SK-N-MC (cell line): ENCODE data around the gene ACTL7A.

Experiments
- DNase-seq: peaks from one replicate; pipeline ENCODE4 v3.0.0-alpha.2; 2011; ENCODE audit warnings: low read depth, low spot score
- H3K27ac ChIP-seq: fragments of 200-600 bp; sonication (generic); 2 replicates; pipeline ENCODE4 v1.5.1; 2016; ENCODE audit warnings: mixed run types
- H3K36me3 ChIP-seq: fragments of 200-600 bp; sonication (generic); 2 replicates; pipeline ENCODE4 v1.6.1; 2017; ENCODE audit warnings: antibody characterized with exemption, low read length, mixed read lengths; ENCODE audit not compliant: insufficient read depth
- H3K4me3 ChIP-seq: fragments of 200-600 bp; sonication (generic); 2 replicates; pipeline ENCODE4 v1.5.1; 2016
- H3K9ac ChIP-seq: fragments of 200-600 bp; sonication (generic); 2 replicates; pipeline ENCODE4 v1.8.0; 2017; ENCODE audit warnings: mixed run types, mixed read lengths; ENCODE audit not compliant: insufficient read length
- H3K9me3 ChIP-seq: fragments of 200-600 bp; sonication (generic); 2 replicates; pipeline ENCODE4 v1.6.1; 2017; ENCODE audit warnings: low read depth, mild to moderate bottlenecking, antibody characterized with exemption, low read length, moderate library complexity, mixed read lengths
- EZH2 ChIP-seq: fragments of 200-600 bp; sonication (generic); IDR thresholded peaks from one replicate; pipeline ENCODE4 v1.6.1; 2017; ENCODE audit warnings: antibody characterized with exemption
- FOXP2 ChIP-seq: optimal IDR thresholded peaks from 2 replicates; pipeline ENCODE3; 2011; ENCODE audit warnings: mild to moderate bottlenecking, moderate library complexity; ENCODE audit not compliant: insufficient read depth; ENCODE audit errors: extremely low read length, control extremely low read depth
- POLR2AphosphoS5 ChIP-seq: IDR thresholded peaks from 2 replicates; pipeline ENCODE4 v1.6.1; 2012; ENCODE audit warnings: mild to moderate bottlenecking, low read depth, low read length, borderline replicate concordance

Gene ACTL7A

GRCh38 chr9:108900176-108900575 is 38.1 kb downstream of the ACTL7A start:
- no peak overlapping the region for H3K9ac ChIP-seq
- H3K27ac ChIP-seq, result no peak overlapping the region
- no peak for DNase-seq
- peaks cover 74% of the 10 kb centered on the region for H3K36me3 ChIP-seq
- H3K4me3 ChIP-seq, result no peak overlapping the region
- no peaks in the 10 kb centered on the region for H3K9me3 ChIP-seq
- TF ChIP-seq POLR2AphosphoS5 (no peak), EZH2 (no peak), FOXP2 (no peak)

GRCh38 chr9:108903420-108904103 is 41.5 kb downstream of the ACTL7A start:
- Histone ChIP-seq H3K4me3 (no peak overlapping the region), H3K9me3 (no peaks in the 10 kb centered on the region), H3K9ac (no peak overlapping the region), H3K36me3 (peaks cover 71% of the 10 kb centered on the region), H3K27ac (no peak overlapping the region)
- TF ChIP-seq FOXP2 (no peak), POLR2AphosphoS5 (no peak), EZH2 (no peak)
- DNase-seq, result no peak

- Histone ChIP-seq H3K4me3 (no peak overlapping the region), H3K27ac (no peak overlapping the region), H3K36me3 (peaks cover 73% of the 10 kb centered on the region), H3K9me3 (no peaks in the 10 kb centered on the region), H3K9ac (no peak overlapping the region)
- no peak for TF ChIP-seq FOXP2
- TF ChIP-seq EZH2, result no peak
- TF ChIP-seq POLR2AphosphoS5, result no peak
- no peak for DNase-seq
These were observed 42.1 kb downstream of the ACTL7A start for GRCh38 chr9:108904161-108904560.

- DNase-seq, result no peak
- no peak overlapping the region for H3K9ac ChIP-seq
- TF ChIP-seq POLR2AphosphoS5 (no peak), EZH2 (no peak)
- no peak overlapping the region for H3K27ac ChIP-seq
- no peaks in the 10 kb centered on the region for H3K9me3 ChIP-seq
- H3K36me3 ChIP-seq, result peaks cover 64% of the 10 kb centered on the region
- no peak overlapping the region for H3K4me3 ChIP-seq
These were observed 43.4 kb downstream of the ACTL7A start for GRCh38 chr9:108905494-108905893.

GRCh38 chr9:108910402-108910801 is 48.3 kb downstream of the ACTL7A start:
- H3K4me3 ChIP-seq, result no peak overlapping the region
- H3K9me3 ChIP-seq, result no peaks in the 10 kb centered on the region
- H3K27ac ChIP-seq, result no peak overlapping the region
- TF ChIP-seq FOXP2 (no peak), EZH2 (no peak), POLR2AphosphoS5 (no peak)
- no peak for DNase-seq
- peaks cover 59% of the 10 kb centered on the region for H3K36me3 ChIP-seq
- no peak overlapping the region for H3K9ac ChIP-seq

GRCh38 chr9:108910914-108911313 is 48.8 kb downstream of the ACTL7A start:
- TF ChIP-seq EZH2 (no peak), FOXP2 (no peak), POLR2AphosphoS5 (no peak)
- H3K4me3 ChIP-seq, result no peak overlapping the region
- H3K36me3 ChIP-seq, result peaks cover 59% of the 10 kb centered on the region
- no peak overlapping the region for H3K27ac ChIP-seq
- no peak for DNase-seq
- H3K9ac ChIP-seq, result no peak overlapping the region
- no peaks in the 10 kb centered on the region for H3K9me3 ChIP-seq

GRCh38 chr9:108911820-108912219 is 49.8 kb downstream of the ACTL7A start:
- TF ChIP-seq FOXP2 (no peak), POLR2AphosphoS5 (no peak), EZH2 (no peak)
- no peak for DNase-seq
- Histone ChIP-seq H3K9me3 (no peaks in the 10 kb centered on the region), H3K9ac (no peak overlapping the region), H3K36me3 (peaks cover 55% of the 10 kb centered on the region), H3K4me3 (no peak overlapping the region), H3K27ac (no peak overlapping the region)
